Right hindlimb (tissue), 1 donor: ENCODE results near the gene DDX24.
A peak's percentile ranks its signal among the peaks of the same experiment; 100 is the strongest.

ENCODE experiments used
- DNase-seq: peaks from one replicate; pipeline ENCODE4 v3.0.0-alpha.2; 2018

DDX24 gene

GRCh38 chr14:94080621-94081385, at the start of gene DDX24, which contains the start of gene IFI27L1:
TSS of gene DDX24 (minus strand) at chr14:94081202. CDS start at chr14:94079742, 1,460 bp downstream.
TSS of gene IFI27L1 (plus strand) at chr14:94081310. CDS start at chr14:94096938, 15,628 bp downstream.
- peak; percentile 97 for DNase-seq

GRCh38 chr14:94129758-94130414, 48.9 kb upstream of the DDX24 start:
- DNase-seq = no peak

- peak; percentile 89 for DNase-seq
These were observed 48.2 kb upstream of the DDX24 start, which contains the start of gene IFI27L2 for GRCh38 chr14:94129111-94129757. TSS of gene IFI27L2 (minus strand) at chr14:94129604. CDS start at chr14:94129564, 40 bp downstream.

- no peak for DNase-seq
These were observed 47.3 kb upstream of the DDX24 start for GRCh38 chr14:94128216-94128839.

- no peak for DNase-seq
These were observed 46.3 kb upstream of the DDX24 start for GRCh38 chr14:94127330-94127729.

GRCh38 chr14:94126800-94127199, 45.8 kb upstream of the DDX24 start:
- DNase-seq = no peak

- DNase-seq = no peak
These were observed 45.3 kb upstream of the DDX24 start for GRCh38 chr14:94126419-94126677.

GRCh38 chr14:94125659-94126418, 44.8 kb upstream of the DDX24 start:
- DNase-seq = no peak

- no peak for DNase-seq
These were observed 43.8 kb upstream of the DDX24 start for GRCh38 chr14:94124582-94125377.

GRCh38 chr14:94123868-94124267, 42.9 kb upstream of the DDX24 start:
- DNase-seq = no peak

- no peak for DNase-seq
These were observed 42.3 kb upstream of the DDX24 start for GRCh38 chr14:94123296-94123695.

- no peak for DNase-seq
These were observed 41.4 kb upstream of the DDX24 start for GRCh38 chr14:94122438-94122837.

- no peak for DNase-seq
These were observed 40.5 kb upstream of the DDX24 start for GRCh38 chr14:94121485-94121884.

GRCh38 chr14:94120667-94121340, 39.8 kb upstream of the DDX24 start:
- DNase-seq = no peak

- no peak for DNase-seq
These were observed 38.1 kb upstream of the DDX24 start for GRCh38 chr14:94119071-94119470.

- DNase-seq = no peak
These were observed 36.9 kb upstream of the DDX24 start for GRCh38 chr14:94117856-94118255.

- no peak for DNase-seq
These were observed 35.7 kb upstream of the DDX24 start for GRCh38 chr14:94116701-94117100.

- DNase-seq = no peak
These were observed 34.6 kb upstream of the DDX24 start for GRCh38 chr14:94115631-94116030.

- DNase-seq = no peak
These were observed 34.1 kb upstream of the DDX24 start for GRCh38 chr14:94115058-94115591.

GRCh38 chr14:94114589-94115057, 33.6 kb upstream of the DDX24 start:
- DNase-seq = no peak
